Liver (tissue), 9 donors: ENCODE measurements around the gene SREK1IP1. TPM values are rescaled to one million over a fixed set of nuclear protein-coding genes. Genes with fewer than 3 reads are reported as not detected.

Experiments
- DNase-seq: peaks from one replicate; pipeline ENCODE4 v3.0.0-alpha.2; 2017; ENCODE audit warnings: low spot score
- H3K27ac ChIP-seq, 2 donors: one replicate each; pipeline ENCODE4 v1.7.0; 2013; ENCODE audit warnings: inconsistent platforms in 2 of 2, low read length in 2 of 2, control low read depth in 1 of 2, low read depth in 1 of 2, mild to moderate bottlenecking in 1 of 2
- H3K27me3 ChIP-seq, 4 donors: one replicate each; pipeline versions ENCODE4 v1.6.1 to v1.7.0; 2013; ENCODE audit warnings: low read length in 3 of 4, inconsistent platforms in 1 of 4, mild to moderate bottlenecking in 1 of 4, moderate library complexity in 1 of 4; ENCODE audit not compliant: control insufficient read depth in 4 of 4, insufficient read depth in 4 of 4
- H3K36me3 ChIP-seq, 4 donors: one replicate each; pipeline versions ENCODE4 v1.6.1 to v1.7.0; 2013; ENCODE audit warnings: low read length in 3 of 4, mild to moderate bottlenecking in 3 of 4, low read depth in 1 of 4, moderate library complexity in 1 of 4; ENCODE audit not compliant: control insufficient read depth in 4 of 4, insufficient read depth in 3 of 4
- H3K4me1 ChIP-seq, 4 donors: one replicate each; pipeline versions ENCODE4 v1.6.1 to v1.7.0; 2013; ENCODE audit warnings: low read length in 3 of 4, mild to moderate bottlenecking in 3 of 4, moderate library complexity in 1 of 4; ENCODE audit not compliant: control insufficient read depth in 4 of 4, insufficient read depth in 4 of 4
- H3K4me3 ChIP-seq, 3 donors: one replicate each; pipeline versions ENCODE4 v1.6.1 to v1.7.0; 2013; ENCODE audit warnings: low read length in 3 of 3, control low read depth in 1 of 3, low read depth in 1 of 3, mild to moderate bottlenecking in 1 of 3
- H3K9ac ChIP-seq, 2 donors: one replicate each; pipeline ENCODE4 v1.7.0; 2013; ENCODE audit warnings: low read length in 2 of 2, mild to moderate bottlenecking in 2 of 2, moderate library complexity in 2 of 2, control low read depth in 1 of 2, low read depth in 1 of 2
- H3K9me3 ChIP-seq, 4 donors: one replicate each; pipeline versions ENCODE4 v1.6.1 to v1.7.0; 2013; ENCODE audit warnings: low read length in 3 of 4; ENCODE audit not compliant: control insufficient read depth in 4 of 4
- ATF3 ChIP-seq: IDR thresholded peaks from 2 replicates; pipeline ENCODE4 v1.6.1; 2016; ENCODE audit warnings: antibody characterized with exemption
- CTCF ChIP-seq: fragments of 150-350 bp; IDR thresholded peaks from 2 replicates; pipeline ENCODE4 v1.5.1; 2017; ENCODE audit warnings: improper control_type of control experiment, low read depth, low read length; ENCODE audit not compliant: missing input control
- EGR1 ChIP-seq, 2 donors: IDR thresholded peaks; 2 replicates each; pipeline ENCODE4 v1.6.1; 2016 to 2018; ENCODE audit warnings: antibody characterized with exemption in 2 of 2, low read depth in 2 of 2
- FOXA1 ChIP-seq: IDR thresholded peaks from 2 replicates; pipeline ENCODE4 v1.6.1; 2016; ENCODE audit warnings: antibody characterized with exemption
- FOXA2 ChIP-seq: IDR thresholded peaks from 2 replicates; pipeline ENCODE4 v1.6.1; 2016; ENCODE audit warnings: antibody characterized with exemption
- GABPA ChIP-seq, 2 donors: IDR thresholded peaks in 1 of 2; conservative IDR thresholded peaks in 1 of 2; 2 replicates each; pipeline ENCODE4 v1.6.1; 2016; ENCODE audit warnings: antibody characterized with exemption in 2 of 2, mild to moderate bottlenecking in 1 of 2, moderate library complexity in 1 of 2
- HNF4A ChIP-seq, 2 donors: conservative IDR thresholded peaks; 2 replicates each; pipeline ENCODE4 v1.6.1; 2016; ENCODE audit warnings: antibody characterized with exemption in 2 of 2, mild to moderate bottlenecking in 2 of 2
- JUND ChIP-seq, 2 donors: IDR thresholded peaks; 2 replicates each; pipeline ENCODE4 v1.6.1; 2016; ENCODE audit warnings: antibody characterized with exemption in 2 of 2
- MAX ChIP-seq: IDR thresholded peaks from 2 replicates; pipeline ENCODE4 v1.6.1; 2016; ENCODE audit warnings: antibody characterized with exemption
- NR2F2 ChIP-seq: IDR thresholded peaks from 2 replicates; pipeline ENCODE4 v1.6.1; 2016; ENCODE audit warnings: antibody characterized with exemption
- REST ChIP-seq: IDR thresholded peaks from 2 replicates; pipeline ENCODE4 v1.6.1; 2016; ENCODE audit warnings: antibody characterized with exemption, mild to moderate bottlenecking
- RXRA ChIP-seq, 2 donors: IDR thresholded peaks; 2 replicates each; pipeline ENCODE4 v1.6.1; 2017 to 2018; ENCODE audit warnings: antibody characterized with exemption in 2 of 2, mild to moderate bottlenecking in 1 of 2
- TAF1 ChIP-seq: conservative IDR thresholded peaks from 2 replicates; pipeline ENCODE4 v1.6.1; 2016; ENCODE audit warnings: antibody characterized with exemption, mild to moderate bottlenecking
- WGBS: extraction: QIAGEN DNeasy Blood & Tissue Kit; methylation state at CpG from one replicate; pipeline ENCODE4 v1.1.7; 2013; 5-methylcytosine and 5-hydroxymethylcytosine counted together
- polyA plus RNA-seq, 2 donors: library from polyadenylated mRNA; stranded (reverse) in 1 of 2; unstranded in 1 of 2; fragments of 200-250 nt in 1 of 2; fragments of >200 nt in 1 of 2; fragmentation: Nextera tagmentation in 1 of 2; extraction: Ambion mirVana in 1 of 2; gene quantifications; one replicate each; pipeline versions ENCODE4 v1.2.1 to v1.2.3, GENCODE V29; 2013 to 2015
- total RNA-seq, 2 donors: library from RNA; depleted of rRNA; stranded (reverse); fragments of >200 nt; gene quantifications; one replicate each; pipeline ENCODE4 v1.2.3, GENCODE V29; 2014
- TF ChIP-seq, protein P1 (sequence below): IDR thresholded peaks from 2 replicates; pipeline ENCODE4 v1.6.1; 2016; ENCODE audit warnings: antibody characterized with exemption
- donor health status: healthy.
- donor health status: healthy.
- donor health status: healthy.
- donor health status: healthy.
- donor health status: healthy.

Gene SREK1IP1
- total and polyA plus RNA-seq, 4 donors, result 2.9 to 22.0 (median 7.8) TPM

GRCh38 chr5:64759960-64760660 is 8.4 kb downstream of the SREK1IP1 start:
- Histone ChIP-seq H3K27ac (no peak overlapping the region), H3K9ac (no peak overlapping the region), H3K9me3 (no peaks in the 10 kb centered on the region), H3K27me3 (no peaks in the 10 kb centered on the region), H3K4me1 (peaks cover 0 to 4% (median 0%) of the 10 kb centered on the region in 4 donors), H3K36me3 (peaks cover 0 to 3% (median 1%) of the 10 kb centered on the region in 4 donors), H3K4me3 (no peak overlapping the region)
- TF ChIP-seq HNF4A (conservative IDR thresholded peaks at IDR 0.05) (no peak), FOXA2 (no peak), CTCF (no peak), TAF1 (no peak), JUND (IDR thresholded peaks at IDR 0.05) (no peak), GABPA (IDR thresholded peaks at IDR 0.05 in 1 of 2, conservative IDR thresholded peaks at IDR 0.05 in 1 of 2) (no peak), ATF3 (no peak), RXRA (IDR thresholded peaks at IDR 0.05) (no peak), MAX (no peak)
- TF ChIP-seq, protein P1, sequence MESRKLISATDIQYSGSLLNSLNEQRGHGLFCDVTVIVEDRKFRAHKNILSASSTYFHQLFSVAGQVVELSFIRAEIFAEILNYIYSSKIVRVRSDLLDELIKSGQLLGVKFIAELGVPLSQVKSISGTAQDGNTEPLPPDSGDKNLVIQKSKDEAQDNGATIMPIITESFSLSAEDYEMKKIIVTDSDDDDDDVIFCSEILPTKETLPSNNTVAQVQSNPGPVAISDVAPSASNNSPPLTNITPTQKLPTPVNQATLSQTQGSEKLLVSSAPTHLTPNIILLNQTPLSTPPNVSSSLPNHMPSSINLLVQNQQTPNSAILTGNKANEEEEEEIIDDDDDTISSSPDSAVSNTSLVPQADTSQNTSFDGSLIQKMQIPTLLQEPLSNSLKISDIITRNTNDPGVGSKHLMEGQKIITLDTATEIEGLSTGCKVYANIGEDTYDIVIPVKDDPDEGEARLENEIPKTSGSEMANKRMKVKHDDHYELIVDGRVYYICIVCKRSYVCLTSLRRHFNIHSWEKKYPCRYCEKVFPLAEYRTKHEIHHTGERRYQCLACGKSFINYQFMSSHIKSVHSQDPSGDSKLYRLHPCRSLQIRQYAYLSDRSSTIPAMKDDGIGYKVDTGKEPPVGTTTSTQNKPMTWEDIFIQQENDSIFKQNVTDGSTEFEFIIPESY, result no peak
- WGBS, result 95% methylated on average over 4 of the region's 4 CpGs
- DNase-seq, result no peak

- WGBS, result 89% methylated on average over 3 of the region's 3 CpGs
- DNase-seq, result no peak
- Histone ChIP-seq H3K9ac (no peak overlapping the region), H3K36me3 (no peaks in the 10 kb centered on the region), H3K27me3 (no peaks in the 10 kb centered on the region), H3K4me1 (peaks cover 0 to 4% (median 0%) of the 10 kb centered on the region in 4 donors), H3K9me3 (no peaks in the 10 kb centered on the region), H3K4me3 (no peak overlapping the region), H3K27ac (no peak overlapping the region)
- TF ChIP-seq NR2F2 (no peak), FOXA1 (no peak)
Measured at GRCh38 chr5:64758901-64759300, 9.6 kb downstream of the SREK1IP1 start.

- H3K4me3 ChIP-seq, result no peak overlapping the region
- H3K36me3 ChIP-seq, result no peaks in the 10 kb centered on the region
- WGBS, result 98% methylated on average over 2 of the region's 2 CpGs
- TF ChIP-seq MAX (no peak), ATF3 (no peak), RXRA (IDR thresholded peaks at IDR 0.05) (no peak), JUND (IDR thresholded peaks at IDR 0.05) (no peak), REST (no peak), EGR1 (IDR thresholded peaks at IDR 0.05; ENCODE audit: low read depth in 2 of 2) (no peak), NR2F2 (no peak), HNF4A (conservative IDR thresholded peaks at IDR 0.05) (no peak)
- TF ChIP-seq, protein P1, result no peak
- DNase-seq, result no peak
- peaks cover 0 to 4% (median 1%) of the 10 kb centered on the region in 4 donors for H3K4me1 ChIP-seq
- H3K27me3 ChIP-seq, result no peaks in the 10 kb centered on the region
- no peak overlapping the region for H3K9ac ChIP-seq
- no peaks in the 10 kb centered on the region for H3K9me3 ChIP-seq
- no peak overlapping the region for H3K27ac ChIP-seq
Measured at GRCh38 chr5:64754066-64754465, 14.4 kb downstream of the SREK1IP1 start.
